Measurements from ENCODE around the gene RCL1. TPM values are rescaled to one million over a fixed set of nuclear protein-coding genes. Genes with fewer than 3 reads are reported as not detected.

The RCL1 gene
- total RNA-seq, 1 donor from 2014 or later = 26.0 TPM

- TF ChIP-seq CTCF (IDR thresholded peaks at IDR 0.05) = no peak
- peaks cover 42% of the 10 kb centered on the region for H3K4me1 Mint-ChIP-seq
- POLR2A ChIA-PET = no interaction called here
- peaks cover 11% of the 10 kb centered on the region for H3K36me3 Mint-ChIP-seq (ENCODE audit: low read depth)
- no peak overlapping the region for H3K27ac Mint-ChIP-seq
- CTCF ChIA-PET = no interaction called here
- intact Hi-C loops (cut with micrococcal nuclease) = no loop called here
- no peak for DNase-seq
- ATAC-seq (ENCODE audit: low read depth) = no peak
- H3K4me3 Mint-ChIP-seq = no peak overlapping the region
- no peaks in the 10 kb centered on the region for H3K9me3 Mint-ChIP-seq
- H3K27me3 Mint-ChIP-seq = no peaks in the 10 kb centered on the region
Measured at GRCh38 chr9:4820168-4820567, 27.4 kb downstream of the RCL1 start.

- H3K27ac Mint-ChIP-seq = no peak overlapping the region
- H3K9me3 Mint-ChIP-seq = no peaks in the 10 kb centered on the region
- H3K36me3 Mint-ChIP-seq (ENCODE audit: low read depth) = peaks cover 14% of the 10 kb centered on the region
- no peaks in the 10 kb centered on the region for H3K27me3 Mint-ChIP-seq
- H3K4me1 Mint-ChIP-seq = peaks cover 32% of the 10 kb centered on the region
- H3K4me3 Mint-ChIP-seq = no peak overlapping the region
- ATAC-seq (ENCODE audit: low read depth) (no peak), DNase-seq (no peak)
- intact Hi-C loops (cut with micrococcal nuclease) = no loop called here
- ChIA-PET CTCF (no interaction called here), POLR2A (no interaction called here)
- no peak for TF ChIP-seq CTCF (IDR thresholded peaks at IDR 0.05)
Measured at GRCh38 chr9:4821133-4821532, 28.4 kb downstream of the RCL1 start.

DNA sequence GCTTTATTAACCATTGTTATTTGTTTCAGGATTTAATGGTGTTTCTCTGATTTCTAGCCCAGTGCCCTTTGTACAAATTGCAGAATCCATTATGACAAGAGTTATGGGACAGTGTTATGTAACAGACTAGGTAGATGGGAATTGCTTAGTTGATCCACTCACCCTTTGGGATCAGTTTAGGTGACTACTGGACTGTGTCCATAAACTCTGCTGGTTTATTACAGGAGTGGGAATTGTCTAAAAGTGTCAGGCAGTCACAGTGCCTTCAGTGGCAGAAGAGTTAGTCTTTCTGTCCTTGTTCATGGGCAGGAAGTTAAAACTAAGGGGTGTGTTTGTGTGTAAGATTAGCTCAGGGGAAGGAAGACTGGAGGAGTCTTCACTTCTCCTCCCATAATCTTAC lies 29.3 kb downstream of the RCL1 start:
- POLR2A ChIA-PET = no interaction called here
- peaks cover 19% of the 10 kb centered on the region for H3K36me3 Mint-ChIP-seq (ENCODE audit: low read depth)
- intact Hi-C loops (cut with micrococcal nuclease) = no loop called here
- no peak for TF ChIP-seq CTCF (IDR thresholded peaks at IDR 0.05)
- H3K4me1 Mint-ChIP-seq = peaks cover 31% of the 10 kb centered on the region
- no peak overlapping the region for H3K27ac Mint-ChIP-seq
- no peak for ATAC-seq (ENCODE audit: low read depth)
- no peak for DNase-seq
- CTCF ChIA-PET = no interaction called here
- H3K4me3 Mint-ChIP-seq = no peak overlapping the region
- H3K27me3 Mint-ChIP-seq = no peaks in the 10 kb centered on the region
- no peaks in the 10 kb centered on the region for H3K9me3 Mint-ChIP-seq

DNA sequence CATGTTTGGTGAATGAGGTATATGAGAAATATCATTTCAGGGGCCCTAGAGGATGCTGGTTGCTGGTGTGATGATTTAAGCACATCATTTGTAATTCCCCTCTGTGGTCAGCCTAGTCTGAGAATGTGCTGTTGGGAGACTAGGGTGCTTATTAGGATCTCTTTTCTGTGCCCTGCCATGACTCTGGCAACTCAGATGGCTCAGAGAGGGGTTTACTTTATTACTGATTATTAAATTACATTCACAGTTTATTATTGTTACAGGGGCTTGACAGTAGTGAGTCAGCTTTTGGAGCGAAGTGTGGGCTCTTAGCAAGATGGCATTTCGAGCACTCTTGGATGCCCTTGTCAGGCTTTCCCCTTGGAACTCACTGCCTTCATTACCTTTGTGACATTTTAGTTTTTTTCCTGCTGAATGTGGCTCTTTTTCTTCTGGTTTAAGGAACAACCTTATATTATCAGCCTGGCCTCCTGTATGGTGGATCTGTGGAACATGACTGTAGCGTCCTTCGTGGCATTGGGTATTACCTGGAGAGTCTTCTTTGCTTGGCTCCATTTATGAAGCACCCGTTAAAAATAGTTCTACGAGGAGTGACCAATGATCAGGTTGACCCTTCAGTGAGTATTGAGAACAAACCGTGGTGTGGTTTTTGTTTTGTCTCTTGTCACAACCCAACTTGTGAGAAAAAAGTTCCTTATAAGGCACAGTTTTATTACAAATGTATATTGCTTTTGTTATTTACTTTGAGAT lies 33.8 kb downstream of the RCL1 start:
- DNase-seq (no peak), ATAC-seq (ENCODE audit: low read depth) (no peak)
- Mint-ChIP-seq H3K9me3 (no peaks in the 10 kb centered on the region), H3K4me3 (no peak overlapping the region), H3K27ac (no peak overlapping the region), H3K4me1 (peaks cover 16% of the 10 kb centered on the region), H3K36me3 (ENCODE audit: low read depth) (peaks cover 33% of the 10 kb centered on the region), H3K27me3 (no peaks in the 10 kb centered on the region)
- ChIA-PET POLR2A (interaction anchor here (0.6 to 0.7 kb wide), 2 partner anchors 35 to 37 kb away, joined by 3 to 9 read pairs; no protein-coding TSS in a partner anchor), CTCF (no interaction called here)
- no peak for TF ChIP-seq CTCF (IDR thresholded peaks at IDR 0.05)
- intact Hi-C loops (cut with micrococcal nuclease) = loop anchor here (5.0 kb wide), 1 partner anchor 34 kb away; the partner anchor contains the start of gene RCL1

GRCh38 chr9:4827224-4827623 lies 34.5 kb downstream of the RCL1 start:
- no peaks in the 10 kb centered on the region for H3K27me3 Mint-ChIP-seq
- DNase-seq = no peak
- no peak overlapping the region for H3K4me3 Mint-ChIP-seq
- ATAC-seq (ENCODE audit: low read depth) = no peak
- H3K4me1 Mint-ChIP-seq = peaks cover 10% of the 10 kb centered on the region
- H3K9me3 Mint-ChIP-seq = no peaks in the 10 kb centered on the region
- intact Hi-C loops (cut with micrococcal nuclease) = loop anchor here (5.0 kb wide), 1 partner anchor 35 kb away; the partner anchor contains the start of gene RCL1
- H3K36me3 Mint-ChIP-seq (ENCODE audit: low read depth) = peaks cover 39% of the 10 kb centered on the region
- CTCF ChIA-PET = no interaction called here
- POLR2A ChIA-PET = interaction anchor here (0.6 to 0.7 kb wide), 2 partner anchors 35 to 38 kb away, joined by 3 to 9 read pairs; no protein-coding TSS in a partner anchor
- H3K27ac Mint-ChIP-seq = no peak overlapping the region
- TF ChIP-seq CTCF (IDR thresholded peaks at IDR 0.05) = no peak

All from activated B cell treated with CpG ODN at 0.5 μM for 24 hours (primary cell).